B cell (primary cell): ENCODE results near the gene ZNF93.

Experiments used
- CTCF ChIP-seq: fragments of 200-600 bp; IDR thresholded peaks from one replicate; pipeline ENCODE4 v1.8.0; 2022; ENCODE audit warnings: antibody characterized with exemption, mild to moderate bottlenecking
- EZH2 ChIP-seq: IDR thresholded peaks from 2 replicates; pipeline ENCODE4 v1.6.1; 2012; ENCODE audit warnings: borderline replicate concordance, low read depth, mild to moderate bottlenecking, moderate library complexity, low read length; ENCODE audit not compliant: insufficient read depth, poor library complexity, severe bottlenecking

GRCh38 chr19:19966862-19967261 lies 66.1 kb downstream of the ZNF93 start:
- TF ChIP-seq CTCF (no peak), EZH2 (no peak)
